HepG2 (cell line): ENCODE measurements around the gene FAM131C. TPM values are rescaled to one million over a fixed set of nuclear protein-coding genes. Genes with fewer than 3 reads are reported as not detected.
A peak's percentile ranks its signal among the peaks of the same experiment; 100 is the strongest.

Experiments used
- PRDM4 ChIP-seq: sonication (generic); formaldehyde crosslinking; IDR thresholded peaks from 2 replicates; pipeline ENCODE4 v1.9.0; 2021; ENCODE audit warnings: missing genetic modification reagents, borderline replicate concordance
- PRMT3 ChIP-seq: sonication (generic); formaldehyde crosslinking; IDR thresholded peaks from 2 replicates; pipeline ENCODE4 v1.8.1; 2022; ENCODE audit warnings: low read depth, mild to moderate bottlenecking, moderate library complexity, missing genetic modification reagents, borderline replicate concordance
- STAT5B ChIP-seq: sonication (generic); formaldehyde crosslinking; IDR thresholded peaks from 2 replicates; pipeline ENCODE4 v1.4.0; 2020; ENCODE audit warnings: missing genetic modification reagents
- TEAD3 ChIP-seq: optimal IDR thresholded peaks from 2 replicates; pipeline ENCODE3; 2016; ENCODE audit warnings: borderline replicate concordance
- ZBTB37 ChIP-seq: sonication (generic); formaldehyde crosslinking; IDR thresholded peaks from 2 replicates; pipeline ENCODE4 v1.4.0; 2020; ENCODE audit warnings: mild to moderate bottlenecking, missing genetic modification reagents
- ZBTB40 ChIP-seq, 2 experiments: fragments of 450-650 bp in 1 of 2; sonication (generic) in 1 of 2; formaldehyde crosslinking in 1 of 2; IDR thresholded peaks; 2 replicates each; pipeline versions ENCODE4 v1.6.1 to v1.8.0; 2016 to 2022; ENCODE audit warnings: antibody characterized with exemption in 1 of 2, mild to moderate bottlenecking in 1 of 2, missing genetic modification reagents in 1 of 2
- ZNF530 ChIP-seq: sonication (generic); formaldehyde crosslinking; IDR thresholded peaks from 2 replicates; pipeline ENCODE4 v1.5.0; 2020; ENCODE audit warnings: low read depth, mild to moderate bottlenecking, missing genetic modification reagents
- ZNF543 ChIP-seq: sonication (generic); formaldehyde crosslinking; IDR thresholded peaks from 2 replicates; pipeline ENCODE4 v1.4.0; 2020; ENCODE audit warnings: mild to moderate bottlenecking, missing genetic modification reagents
- ZNF552 ChIP-seq: sonication (generic); formaldehyde crosslinking; IDR thresholded peaks from 2 replicates; pipeline ENCODE4 v1.9.0; 2022; ENCODE audit warnings: missing genetic modification reagents, mild to moderate bottlenecking, borderline replicate concordance
- ZNF564 ChIP-seq: sonication (generic); formaldehyde crosslinking; IDR thresholded peaks from 2 replicates; pipeline ENCODE4 v1.8.1; 2023; ENCODE audit warnings: mild to moderate bottlenecking, missing genetic modification reagents
- ZNF747 ChIP-seq: sonication (generic); formaldehyde crosslinking; IDR thresholded peaks from 2 replicates; pipeline ENCODE4 v1.8.1; 2023; ENCODE audit warnings: missing genetic modification reagents, mild to moderate bottlenecking, borderline replicate concordance
- polyA plus RNA-seq, 8 experiments: library from polyadenylated mRNA; depleted of rRNA in 3 of 8; stranded (reverse) in 7 of 8; unstranded in 1 of 8; fragments of >200 nt; fragmentation: Illumina TruSeq in 4 of 8; extraction: Trizol in 4 of 8; gene quantifications; 2 replicates each; pipeline versions ENCODE4 v1.2.1 to v1.2.3, GENCODE V29; 2011 to 2016; ENCODE audit warnings: low read depth in 4 of 8, missing spikeins in 1 of 8, mixed read lengths in 1 of 8; ENCODE audit not compliant: insufficient read depth in 1 of 8
- total RNA-seq, 5 experiments: library from RNA; depleted of rRNA; stranded (reverse); fragments of >200 nt; fragmentation: Illumina TruSeq; extraction: Trizol; gene quantifications; 2 replicates each; pipeline ENCODE4 v1.2.3, GENCODE V29; 2016; ENCODE audit warnings: low read depth in 1 of 5

The FAM131C gene
- total and polyA plus RNA-seq, 2 of the 13 experiments (the other 11 are each of a cell fraction or from before 2014, with no cell fraction given) = 0.07 TPM; not detected in 1

- no peak for TF ChIP-seq PRDM4
- TF ChIP-seq ZNF552 = no peak
- TF ChIP-seq ZNF564 (CRISPR knock-in tag) = 0 out of 2 replicates have a peak, but pooled peaks have one; percentile 32
- TF ChIP-seq ZBTB37 (CRISPR knock-in tag) = peak; percentile 40; the same call in 1 of the 2 replicates
- TF ChIP-seq ZNF543 (CRISPR knock-in tag) = 0 out of 2 replicates have a peak, but pooled peaks have one; percentile 27
- TF ChIP-seq ZNF530 (CRISPR knock-in tag) = no peak
- TF ChIP-seq PRMT3 (CRISPR knock-in tag) = no peak
- no peak for TF ChIP-seq ZNF747 (CRISPR knock-in tag)
- no peak for TF ChIP-seq STAT5B (CRISPR knock-in tag)
- TF ChIP-seq ZBTB40 (IDR thresholded peaks at IDR 0.05) = no peak
- no peak for TF ChIP-seq ZBTB40 (CRISPR knock-in tag; IDR thresholded peaks at IDR 0.05)
- peak; percentile 99 for TF ChIP-seq TEAD3 (CRISPR knock-in tag)
Observed at GRCh38 chr1:16112596-16113555, 39.4 kb upstream of the FAM131C start (continued).
